ENCODE results near the gene ABCC6.

Gene ABCC6

GRCh38 chr16:16102738-16103137 is 120.6 kb downstream of the ABCC6 start:
- Histone ChIP-seq H3K36me3 (peaks cover 25 to 65% (median 34%) of the 10 kb centered on the region in 3 donors), H3K27ac (no peak overlapping the region), H3K4me3 (no peak overlapping the region), H3K4me1 (peaks cover 0 to under 1% (median 0%) of the 10 kb centered on the region in 4 donors), H3K27me3 (no peaks in the 10 kb centered on the region), H3K9me3 (no peaks in the 10 kb centered on the region)
- TF ChIP-seq CTCF (IDR thresholded peaks at IDR 0.05) = no peak
- intact Hi-C loops (cut with DNase I; ENCODE audit: low total_unique reads) = no loop called here
- DNase-seq = no peak

- intact Hi-C loops (cut with DNase I; ENCODE audit: low total_unique reads) = no loop called here
- no peak for DNase-seq
- no peak for TF ChIP-seq CTCF (IDR thresholded peaks at IDR 0.05)
- Histone ChIP-seq H3K27ac (no peak overlapping the region), H3K4me3 (no peak overlapping the region), H3K9me3 (no peaks in the 10 kb centered on the region), H3K4me1 (peaks cover 0 to 12% (median 10%) of the 10 kb centered on the region in 4 donors), H3K27me3 (no peaks in the 10 kb centered on the region), H3K36me3 (peaks cover 20 to 63% (median 34%) of the 10 kb centered on the region in 3 donors)
These were observed 121.7 kb downstream of the ABCC6 start for GRCh38 chr16:16101585-16101984.

- Histone ChIP-seq H3K27ac (no peak overlapping the region), H3K27me3 (no peaks in the 10 kb centered on the region), H3K9me3 (no peaks in the 10 kb centered on the region), H3K36me3 (peaks cover 20 to 60% (median 34%) of the 10 kb centered on the region in 3 donors), H3K4me3 (no peak overlapping the region), H3K4me1 (peaks cover 0 to 21% (median 16%) of the 10 kb centered on the region in 4 donors)
- intact Hi-C loops (cut with DNase I; ENCODE audit: low total_unique reads) = no loop called here
- no peak for DNase-seq
- no peak for TF ChIP-seq CTCF (IDR thresholded peaks at IDR 0.05)
These were observed 122.7 kb downstream of the ABCC6 start for GRCh38 chr16:16100631-16101030.

- H3K4me1 ChIP-seq = peaks cover 0 to 31% (median 18%) of the 10 kb centered on the region in 4 donors
- no peak for TF ChIP-seq CTCF (IDR thresholded peaks at IDR 0.05)
- H3K36me3 ChIP-seq = peaks cover 20 to 49% (median 28%) of the 10 kb centered on the region in 3 donors
- intact Hi-C loops (cut with DNase I; ENCODE audit: low total_unique reads) = no loop called here
- H3K27me3 ChIP-seq = no peaks in the 10 kb centered on the region
- H3K27ac ChIP-seq = no peak overlapping the region
- no peak overlapping the region for H3K4me3 ChIP-seq
- DNase-seq = no peak
- no peaks in the 10 kb centered on the region for H3K9me3 ChIP-seq
These were observed 124.0 kb downstream of the ABCC6 start for GRCh38 chr16:16099320-16099719.
